ENCODE measurements around the gene ZC3H12A.

Gene ZC3H12A

GRCh38 chr1:37453647-37454046 lies 20.7 kb upstream of the ZC3H12A start:
- no peak for TF ChIP-seq CTCF (conservative IDR thresholded peaks at IDR 0.05)
- TF ChIP-seq ZFX (IDR thresholded peaks at IDR 0.05) = no peak
- H3K27ac ChIP-seq = no peak overlapping the region

- peak overlapping the region; percentile 37; the same call in 1 of the 2 replicates for H3K27ac ChIP-seq
- TF ChIP-seq ZFX (IDR thresholded peaks at IDR 0.05) = no peak
- TF ChIP-seq CTCF (conservative IDR thresholded peaks at IDR 0.05) = no peak
Measured at GRCh38 chr1:37455516-37455915, 18.9 kb upstream of the ZC3H12A start.

GRCh38 chr1:37456614-37457013 lies 17.8 kb upstream of the ZC3H12A start:
- TF ChIP-seq ZFX (IDR thresholded peaks at IDR 0.05) (no peak), CTCF (conservative IDR thresholded peaks at IDR 0.05) (no peak)
- H3K27ac ChIP-seq = no peak overlapping the region

GRCh38 chr1:37458551-37458950 lies 15.8 kb upstream of the ZC3H12A start:
- no peak overlapping the region for H3K27ac ChIP-seq
- TF ChIP-seq CTCF (conservative IDR thresholded peaks at IDR 0.05) = no peak
- no peak for TF ChIP-seq ZFX (IDR thresholded peaks at IDR 0.05)

- peak overlapping the region; percentile 37 for H3K27ac ChIP-seq
- TF ChIP-seq CTCF (conservative IDR thresholded peaks at IDR 0.05) (no peak), ZFX (IDR thresholded peaks at IDR 0.05) (no peak)
Measured at GRCh38 chr1:37461698-37462436, 12.5 kb upstream of the ZC3H12A start.

- H3K27ac ChIP-seq = peak overlapping the region; percentile 86
- TF ChIP-seq CTCF (conservative IDR thresholded peaks at IDR 0.05) (no peak), ZFX (IDR thresholded peaks at IDR 0.05) (no peak)
Measured at GRCh38 chr1:37464443-37464842, 9.9 kb upstream of the ZC3H12A start.

GRCh38 chr1:37465593-37466517 lies 8.5 kb upstream of the ZC3H12A start:
- H3K27ac ChIP-seq = peak overlapping the region; percentile 86

More at GRCh38 chr1:37465593-37466517, 8.5 kb upstream of the ZC3H12A start:
- TF ChIP-seq CTCF (conservative IDR thresholded peaks at IDR 0.05) (no peak), ZFX (IDR thresholded peaks at IDR 0.05) (no peak)

Data from C4-2B (cell line).